ENCODE measurements around the gene RND3. TPM values are rescaled to one million over a fixed set of nuclear protein-coding genes. Genes with fewer than 3 reads are reported as not detected.

RND3 gene
- total and polyA plus RNA-seq, 2 experiments from 2014 or later: 199 to 271 TPM

GRCh38 chr2:150526006-150526405, 38.5 kb upstream of the RND3 start:
- peak overlapping the region; percentile 98 for H3K27ac ChIP-seq
- peak overlapping the region; percentile 27 for H2AFZ ChIP-seq

GRCh38 chr2:150522269-150522668, 34.8 kb upstream of the RND3 start:
- in situ Hi-C loops (cut with MboI): no loop called here
- Histone ChIP-seq H3K9me3 (ENCODE audit: low read depth) (no peaks in the 10 kb centered on the region), H3K4me2 (ENCODE audit: unreplicated experiment) (no peak overlapping the region), H3K79me2 (ENCODE audit: insufficient read depth) (no peaks in the 10 kb centered on the region), H3K4me1 (ENCODE audit: insufficient read depth) (peaks cover 57% of the 10 kb centered on the region), H3K27ac (no peak overlapping the region), H3K36me3 (ENCODE audit: low read depth) (no peaks in the 10 kb centered on the region), H4K20me1 (ENCODE audit: insufficient read depth) (no peaks in the 10 kb centered on the region), H3K27me3 (replicated peaks; ENCODE audit: insufficient read depth) (no peaks in the 10 kb centered on the region), H3K4me3 (no peak overlapping the region), H3K9ac (no peak overlapping the region), H2AFZ (no peak overlapping the region), H3F3A (ENCODE audit: insufficient read depth) (peaks cover 26% of the 10 kb centered on the region), H3K9me2 (ENCODE audit: insufficient read depth) (no peaks in the 10 kb centered on the region)
- TF ChIP-seq EZH2 (IDR thresholded peaks at IDR 0.05; ENCODE audit: insufficient read depth, poor library complexity, severe bottlenecking): no peak
- no peak for TF ChIP-seq EZH2phosphoT487 (IDR thresholded peaks at IDR 0.05; ENCODE audit: insufficient read depth, low read depth)
- no peak for DNase-seq
- WGBS, 2 experiments (ENCODE audit: low coverage in 1 of 2, low lambda C conversion rate in 2 of 2, missing lambda C conversion rate in 2 of 2): 95 to 99% methylated on average over 4 of the region's 4 CpGs

More at GRCh38 chr2:150526006-150526405, 38.5 kb upstream of the RND3 start:
- no peaks in the 10 kb centered on the region for H3K27me3 ChIP-seq (replicated peaks; ENCODE audit: insufficient read depth)
- no peak overlapping the region for H3K4me3 ChIP-seq
- H3K36me3 ChIP-seq (ENCODE audit: low read depth): no peaks in the 10 kb centered on the region
- H3K79me2 ChIP-seq (ENCODE audit: insufficient read depth): 0 out of 2 replicates have a peak, but pooled peaks cover 5% of the 10 kb centered on the region
- WGBS, 2 experiments (ENCODE audit: low coverage in 1 of 2, low lambda C conversion rate in 2 of 2, missing lambda C conversion rate in 2 of 2): 55 to 59% methylated on average over 1 of the region's 1 CpG
- peak overlapping the region; percentile 77 for H3K4me2 ChIP-seq (ENCODE audit: unreplicated experiment)
- TF ChIP-seq EZH2 (IDR thresholded peaks at IDR 0.05; ENCODE audit: insufficient read depth, poor library complexity, severe bottlenecking): no peak
- no peak for DNase-seq
- no peaks in the 10 kb centered on the region for H3K9me2 ChIP-seq (ENCODE audit: insufficient read depth)
- in situ Hi-C loops (cut with MboI): no loop called here
- H4K20me1 ChIP-seq (ENCODE audit: insufficient read depth): no peaks in the 10 kb centered on the region
- H3K4me1 ChIP-seq (ENCODE audit: insufficient read depth): peaks cover 54% of the 10 kb centered on the region
- H3K9me3 ChIP-seq (ENCODE audit: low read depth): no peaks in the 10 kb centered on the region
- H3F3A ChIP-seq (ENCODE audit: insufficient read depth): peaks cover 42% of the 10 kb centered on the region
- H3K9ac ChIP-seq: peak overlapping the region; percentile 79

GRCh38 chr2:150520887-150521664, 33.6 kb upstream of the RND3 start:
- H3K9me3 ChIP-seq (ENCODE audit: low read depth): no peaks in the 10 kb centered on the region
- no peak overlapping the region for H3K9ac ChIP-seq
- no peaks in the 10 kb centered on the region for H3K36me3 ChIP-seq (ENCODE audit: low read depth)
- no peaks in the 10 kb centered on the region for H3K9me2 ChIP-seq (ENCODE audit: insufficient read depth)
- H4K20me1 ChIP-seq (ENCODE audit: insufficient read depth): no peaks in the 10 kb centered on the region
- in situ Hi-C loops (cut with MboI): no loop called here
- peaks cover 47% of the 10 kb centered on the region for H3K4me1 ChIP-seq (ENCODE audit: insufficient read depth)
- peak overlapping the region; percentile 37; the same call in 1 of the 2 replicates for H2AFZ ChIP-seq
- peak overlapping the region; percentile 13; the same call in 1 of the 2 replicates for H3K4me3 ChIP-seq
- H3K4me2 ChIP-seq (ENCODE audit: unreplicated experiment): peak overlapping the region; percentile 28
- H3K79me2 ChIP-seq (ENCODE audit: insufficient read depth): no peaks in the 10 kb centered on the region
- peak; percentile 72 for DNase-seq
- peaks cover 20% of the 10 kb centered on the region; the same call in 1 of the 2 replicates for H3F3A ChIP-seq (ENCODE audit: insufficient read depth)
- peak overlapping the region; percentile 53 for H3K27ac ChIP-seq
- WGBS, 2 experiments (ENCODE audit: low coverage in 1 of 2, low lambda C conversion rate in 2 of 2, missing lambda C conversion rate in 2 of 2): 4% methylated on average over 4 of the region's 4 CpGs
- TF ChIP-seq EZH2phosphoT487 (IDR thresholded peaks at IDR 0.05; ENCODE audit: insufficient read depth, low read depth) (no peak), EZH2 (IDR thresholded peaks at IDR 0.05; ENCODE audit: insufficient read depth, poor library complexity, severe bottlenecking) (no peak)
- H3K27me3 ChIP-seq (replicated peaks; ENCODE audit: insufficient read depth): no peaks in the 10 kb centered on the region

GRCh38 chr2:150520033-150520432, 32.6 kb upstream of the RND3 start:
- Histone ChIP-seq H3K4me2 (ENCODE audit: unreplicated experiment) (peak overlapping the region; percentile 53), H3K9me3 (ENCODE audit: low read depth) (no peaks in the 10 kb centered on the region), H2AFZ (no peak overlapping the region), H3K9me2 (ENCODE audit: insufficient read depth) (no peaks in the 10 kb centered on the region), H3K36me3 (ENCODE audit: low read depth) (no peaks in the 10 kb centered on the region), H3K4me3 (no peak overlapping the region), H3K27me3 (replicated peaks; ENCODE audit: insufficient read depth) (no peaks in the 10 kb centered on the region), H3K4me1 (ENCODE audit: insufficient read depth) (peaks cover 43% of the 10 kb centered on the region), H3K79me2 (ENCODE audit: insufficient read depth) (no peaks in the 10 kb centered on the region), H3K9ac (no peak overlapping the region), H4K20me1 (ENCODE audit: insufficient read depth) (no peaks in the 10 kb centered on the region), H3F3A (ENCODE audit: insufficient read depth) (peaks cover 18% of the 10 kb centered on the region; the same call in 1 of the 2 replicates), H3K27ac (no peak overlapping the region)
- in situ Hi-C loops (cut with MboI): no loop called here
- TF ChIP-seq EZH2phosphoT487 (IDR thresholded peaks at IDR 0.05; ENCODE audit: insufficient read depth, low read depth) (no peak), EZH2 (IDR thresholded peaks at IDR 0.05; ENCODE audit: insufficient read depth, poor library complexity, severe bottlenecking) (no peak)
- DNase-seq: no peak
- 78 to 80% methylated on average over 4 of the region's 4 CpGs for WGBS, 2 experiments (ENCODE audit: low coverage in 1 of 2, low lambda C conversion rate in 2 of 2, missing lambda C conversion rate in 2 of 2)
